ENCODE data around the gene EXT2. TPM values are rescaled to one million over a fixed set of nuclear protein-coding genes. Genes with fewer than 3 reads are reported as not detected.

Gene EXT2
- total RNA-seq, 1 experiment from 2014 or later = 39.1 TPM

GRCh38 chr11:44258839-44259420, 163.5 kb downstream of the EXT2 start:
- TF ChIP-seq ZNF416 (CRISPR knock-in tag; IDR thresholded peaks at IDR 0.05) (no peak), PREB (CRISPR knock-in tag; IDR thresholded peaks at IDR 0.05; ENCODE audit: borderline replicate concordance) (no peak), IRF2 (CRISPR knock-in tag; IDR thresholded peaks at IDR 0.05; ENCODE audit: borderline replicate concordance, low read depth) (no peak), HMGA2 (CRISPR knock-in tag; IDR thresholded peaks at IDR 0.05) (no peak), ATF1 (CRISPR knock-in tag; IDR thresholded peaks at IDR 0.05) (no peak), AR (CRISPR knock-in tag; IDR thresholded peaks at IDR 0.05) (no peak), MYBL2 (CRISPR knock-in tag; IDR thresholded peaks at IDR 0.05) (no peak), ZNF317 (CRISPR knock-in tag; IDR thresholded peaks at IDR 0.05; ENCODE audit: borderline replicate concordance, low read depth) (no peak), ZNF425 (CRISPR knock-in tag; conservative IDR thresholded peaks at IDR 0.05) (no peak), ESRRA (CRISPR knock-in tag; IDR thresholded peaks at IDR 0.05; ENCODE audit: borderline replicate concordance) (no peak), OVOL2 (CRISPR knock-in tag; IDR thresholded peaks at IDR 0.05; ENCODE audit: borderline replicate concordance) (no peak), AFF4 (CRISPR knock-in tag; IDR thresholded peaks at IDR 0.05; ENCODE audit: borderline replicate concordance) (no peak), NFE2L1 (CRISPR knock-in tag; IDR thresholded peaks at IDR 0.05) (no peak)
- DNase-seq (ENCODE audit: low spot score) = no peak
- Mint-ChIP-seq H3K9me3 (peaks cover 3% of the 10 kb centered on the region), H3K4me1 (no peaks in the 10 kb centered on the region), H3K36me3 (no peaks in the 10 kb centered on the region), H3K4me3 (no peak overlapping the region), H3K27ac (no peak overlapping the region), H3K27me3 (ENCODE audit: low read depth) (peaks cover 2% of the 10 kb centered on the region; the same call in 1 of the 2 replicates)
- ChIA-PET CTCF (interaction anchor here (0.6 kb wide), 1 partner anchor 165 kb away, joined by 3 read pairs; no protein-coding TSS in a partner anchor), POLR2A (no interaction called here)
- no peak for ATAC-seq

- H3K4me1 Mint-ChIP-seq = no peaks in the 10 kb centered on the region
- no peaks in the 10 kb centered on the region for H3K9me3 Mint-ChIP-seq
- CTCF ChIA-PET = interaction anchor here (0.7 kb wide), 1 partner anchor 127 kb away, joined by 3 read pairs; no protein-coding TSS in a partner anchor
- POLR2A ChIA-PET = no interaction called here
- no peaks in the 10 kb centered on the region for H3K36me3 Mint-ChIP-seq
- ATAC-seq (no peak), DNase-seq (ENCODE audit: low spot score) (no peak)
- H3K4me3 Mint-ChIP-seq = no peak overlapping the region
- H3K27ac Mint-ChIP-seq = no peak overlapping the region
- peaks cover 2% of the 10 kb centered on the region; the same call in 1 of the 2 replicates for H3K27me3 Mint-ChIP-seq (ENCODE audit: low read depth)
- no peak for TF ChIP-seq JAZF1 (CRISPR knock-in tag; IDR thresholded peaks at IDR 0.05)
- TF ChIP-seq ZNF281 (CRISPR knock-in tag; IDR thresholded peaks at IDR 0.05) = no peak
- TF ChIP-seq USF2 (CRISPR knock-in tag; IDR thresholded peaks at IDR 0.05) = no peak
- TF ChIP-seq ZBTB21 (CRISPR knock-in tag; IDR thresholded peaks at IDR 0.05; ENCODE audit: borderline replicate concordance) = no peak
- no peak for TF ChIP-seq ZSCAN18 (CRISPR knock-in tag; IDR thresholded peaks at IDR 0.05)
- TF ChIP-seq ZNF219 (CRISPR knock-in tag; IDR thresholded peaks at IDR 0.05; ENCODE audit: borderline replicate concordance) = no peak
These were observed 164.6 kb downstream of the EXT2 start for GRCh38 chr11:44260081-44260480.

Measured in WTC11 (cell line).